Measurements from ENCODE around the gene COL23A1. TPM values are rescaled to one million over a fixed set of nuclear protein-coding genes. Genes with fewer than 3 reads are reported as not detected.
A peak's percentile ranks its signal among the peaks of the same experiment; 100 is the strongest.

The COL23A1 gene
- total and polyA plus RNA-seq, 4 donors: 0.76 to 4.4 (median 1.3) TPM

DNA sequence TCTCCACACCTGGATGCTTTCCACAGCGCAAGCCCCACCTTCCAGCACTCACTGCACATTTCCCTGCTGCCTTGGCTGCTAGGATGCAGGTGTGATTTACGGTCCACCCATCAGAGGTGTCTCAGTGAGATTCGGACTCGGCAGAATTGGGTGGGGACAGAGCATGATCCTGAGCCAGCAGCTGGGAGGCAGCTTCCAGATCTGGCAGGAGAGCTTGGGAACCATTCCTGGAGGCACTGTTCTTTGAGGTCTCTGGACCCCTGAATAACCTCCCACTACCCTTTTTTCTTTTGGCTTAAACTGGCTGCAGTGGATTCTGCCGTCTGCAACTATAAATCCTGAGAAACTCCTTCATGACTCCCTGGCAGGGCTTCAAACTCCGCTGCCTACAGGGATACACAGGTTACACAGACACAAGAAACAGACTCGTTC lies 258.0 kb downstream of the COL23A1 start:
- no peak overlapping the region for H3K4me3 ChIP-seq
- H3K27ac ChIP-seq (ENCODE audit: low read depth in 1 of 2, low read length in 1 of 2): peak overlapping the region; percentile 79 to 85
- H3K4me1 ChIP-seq (ENCODE audit: control insufficient read depth in 5 of 5, insufficient read depth in 5 of 5, low read length in 5 of 5): peaks cover 0 to 49% (median 21%) of the 10 kb centered on the region in 5 donors
- WGBS, 2 donors: 68 to 81% methylated on average over 7 of the region's 7 CpGs
- DNase-seq: peak in 1 of 3 donors; percentile 29
- no peak for ATAC-seq (ENCODE audit: insufficient read depth, low FRiP score)
- TF ChIP-seq, protein P1, sequence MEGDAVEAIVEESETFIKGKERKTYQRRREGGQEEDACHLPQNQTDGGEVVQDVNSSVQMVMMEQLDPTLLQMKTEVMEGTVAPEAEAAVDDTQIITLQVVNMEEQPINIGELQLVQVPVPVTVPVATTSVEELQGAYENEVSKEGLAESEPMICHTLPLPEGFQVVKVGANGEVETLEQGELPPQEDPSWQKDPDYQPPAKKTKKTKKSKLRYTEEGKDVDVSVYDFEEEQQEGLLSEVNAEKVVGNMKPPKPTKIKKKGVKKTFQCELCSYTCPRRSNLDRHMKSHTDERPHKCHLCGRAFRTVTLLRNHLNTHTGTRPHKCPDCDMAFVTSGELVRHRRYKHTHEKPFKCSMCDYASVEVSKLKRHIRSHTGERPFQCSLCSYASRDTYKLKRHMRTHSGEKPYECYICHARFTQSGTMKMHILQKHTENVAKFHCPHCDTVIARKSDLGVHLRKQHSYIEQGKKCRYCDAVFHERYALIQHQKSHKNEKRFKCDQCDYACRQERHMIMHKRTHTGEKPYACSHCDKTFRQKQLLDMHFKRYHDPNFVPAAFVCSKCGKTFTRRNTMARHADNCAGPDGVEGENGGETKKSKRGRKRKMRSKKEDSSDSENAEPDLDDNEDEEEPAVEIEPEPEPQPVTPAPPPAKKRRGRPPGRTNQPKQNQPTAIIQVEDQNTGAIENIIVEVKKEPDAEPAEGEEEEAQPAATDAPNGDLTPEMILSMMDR (IDR thresholded peaks at IDR 0.05; ENCODE audit: control extremely low read depth, extremely low read depth): no peak
- H3K9ac ChIP-seq (ENCODE audit: insufficient read depth in 1 of 2, low read length in 2 of 2): no peak overlapping the region
- no peaks in the 10 kb centered on the region for H3K36me3 ChIP-seq (ENCODE audit: control insufficient read depth in 4 of 4, insufficient read depth in 4 of 4, low read length in 4 of 4)
- H3K9me3 ChIP-seq (ENCODE audit: control insufficient read depth in 4 of 4, insufficient read depth in 3 of 4, low read length in 3 of 4): peaks cover 0 to 2% (median 0%) of the 10 kb centered on the region in 4 donors
- H3K27me3 ChIP-seq (ENCODE audit: control insufficient read depth in 3 of 3, insufficient read depth in 3 of 3, low read length in 2 of 3): peaks cover 0 to 3% (median 0%) of the 10 kb centered on the region in 3 donors

GRCh38 chr5:178331491-178331996 lies 258.6 kb downstream of the COL23A1 start:
- DNase-seq: peak; percentile 84 to 90 (median 87)
- peaks cover 0 to 3% (median 0%) of the 10 kb centered on the region in 3 donors for H3K27me3 ChIP-seq (ENCODE audit: control insufficient read depth in 3 of 3, insufficient read depth in 3 of 3, low read length in 2 of 3)
- H3K36me3 ChIP-seq (ENCODE audit: control insufficient read depth in 4 of 4, insufficient read depth in 4 of 4, low read length in 4 of 4): no peaks in the 10 kb centered on the region
- H3K4me1 ChIP-seq (ENCODE audit: control insufficient read depth in 5 of 5, insufficient read depth in 5 of 5, low read length in 5 of 5): peaks cover 0 to 51% (median 23%) of the 10 kb centered on the region in 5 donors
- no peak overlapping the region for H3K9ac ChIP-seq (ENCODE audit: insufficient read depth in 1 of 2, low read length in 2 of 2)
- no peaks in the 10 kb centered on the region for H3K9me3 ChIP-seq (ENCODE audit: control insufficient read depth in 4 of 4, insufficient read depth in 3 of 4, low read length in 3 of 4)
- 48 to 74% methylated on average over 15 of the region's 15 CpGs for WGBS, 2 donors
- no peak overlapping the region for H3K4me3 ChIP-seq
- TF ChIP-seq, protein P1 (IDR thresholded peaks at IDR 0.05; ENCODE audit: control extremely low read depth, extremely low read depth): no peak
- ATAC-seq (ENCODE audit: insufficient read depth, low FRiP score): peak; percentile 53
- peak overlapping the region; percentile 79 to 92 for H3K27ac ChIP-seq (ENCODE audit: low read depth in 1 of 2, low read length in 1 of 2)

DNA sequence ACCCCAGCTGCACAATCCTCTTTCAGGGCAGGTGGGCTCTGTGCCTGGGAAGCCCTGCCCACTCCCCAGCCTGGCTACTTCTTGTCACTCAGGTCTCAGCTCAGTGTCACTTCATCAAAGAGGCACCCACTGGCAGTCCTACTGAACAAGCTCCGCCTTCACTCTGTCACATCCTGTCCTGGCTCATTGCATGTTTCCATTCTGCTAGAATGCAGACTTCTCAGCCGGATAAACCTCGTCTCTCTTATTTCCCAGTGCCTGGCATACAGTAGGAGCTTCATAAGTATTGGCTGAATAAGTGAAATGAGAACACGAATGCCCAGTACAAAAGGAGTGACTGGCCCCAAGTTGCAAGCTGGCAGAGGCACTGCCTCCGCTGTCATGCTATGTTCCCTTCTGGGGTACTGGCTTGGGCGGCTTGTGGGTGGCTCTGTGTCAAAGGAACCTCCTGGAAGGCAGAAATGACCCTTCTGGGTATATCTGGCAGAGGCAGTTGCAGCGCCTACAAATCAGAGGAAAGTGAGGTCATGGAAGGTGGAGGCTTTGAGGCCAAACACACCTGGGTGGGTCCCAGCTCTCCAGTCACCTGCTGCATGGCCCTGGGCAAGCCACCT lies 259.3 kb downstream of the COL23A1 start:
- Histone ChIP-seq H3K9me3 (ENCODE audit: control insufficient read depth in 4 of 4, insufficient read depth in 3 of 4, low read length in 3 of 4) (no peaks in the 10 kb centered on the region), H3K36me3 (ENCODE audit: control insufficient read depth in 4 of 4, insufficient read depth in 4 of 4, low read length in 4 of 4) (no peaks in the 10 kb centered on the region), H3K27ac (ENCODE audit: low read depth in 1 of 2, low read length in 1 of 2) (peak overlapping the region; percentile 59 to 92), H3K4me3 (no peak overlapping the region), H3K4me1 (ENCODE audit: control insufficient read depth in 5 of 5, insufficient read depth in 5 of 5, low read length in 5 of 5) (peaks cover 0 to 54% (median 27%) of the 10 kb centered on the region in 5 donors), H3K9ac (ENCODE audit: insufficient read depth in 1 of 2, low read length in 2 of 2) (no peak overlapping the region), H3K27me3 (ENCODE audit: control insufficient read depth in 3 of 3, insufficient read depth in 3 of 3, low read length in 2 of 3) (no peaks in the 10 kb centered on the region)
- TF ChIP-seq, protein P1 (IDR thresholded peaks at IDR 0.05; ENCODE audit: control extremely low read depth, extremely low read depth): no peak
- ATAC-seq (ENCODE audit: insufficient read depth, low FRiP score) (no peak), DNase-seq (peak; percentile 79 to 83 (median 81))
- 63 to 68% methylated on average over 7 of the region's 7 CpGs for WGBS, 2 donors
